Fibroblast of lung (primary cell): ENCODE results near the gene STXBP2.

ENCODE experiments used
- EZH2 ChIP-seq: IDR thresholded peaks from 2 replicates; pipeline ENCODE4 v1.5.1; 2012; ENCODE audit warnings: low read length, control low read depth, mild to moderate bottlenecking; ENCODE audit errors: missing control alignments
- TF ChIP-seq, protein P1 (sequence below), 2 donors: IDR thresholded peaks in 1 of 2; conservative IDR thresholded peaks in 1 of 2; 1 replicate in 1 of 2; 2 replicates in 1 of 2; pipeline ENCODE4 v1.5.1; 2011 to 2012; ENCODE audit warnings: low read length in 2 of 2, control low read depth in 1 of 2, inconsistent platforms in 1 of 2, low read depth in 1 of 2, mild to moderate bottlenecking in 1 of 2

DNA sequence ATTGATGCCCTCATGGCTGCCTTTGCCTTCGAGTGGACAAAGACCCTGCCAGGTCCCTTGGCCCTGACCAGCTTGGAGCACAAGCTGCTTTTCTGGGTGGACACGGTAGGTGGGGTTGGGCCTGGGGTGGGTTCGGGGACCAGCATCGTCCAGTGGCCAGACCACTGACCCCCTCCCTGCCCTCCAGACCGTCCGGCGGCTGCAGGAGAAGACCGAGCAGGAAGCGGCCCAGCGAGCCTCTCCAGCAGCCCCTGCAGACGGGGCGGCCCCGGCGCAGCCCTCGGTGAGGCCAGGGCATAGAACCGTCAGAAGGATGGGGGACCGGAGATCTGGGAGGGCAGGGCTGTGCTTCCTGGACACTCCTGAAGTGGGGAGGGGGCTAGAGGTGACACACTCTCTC, 30.6 kb upstream of the STXBP2 start:
- TF ChIP-seq, protein P1, sequence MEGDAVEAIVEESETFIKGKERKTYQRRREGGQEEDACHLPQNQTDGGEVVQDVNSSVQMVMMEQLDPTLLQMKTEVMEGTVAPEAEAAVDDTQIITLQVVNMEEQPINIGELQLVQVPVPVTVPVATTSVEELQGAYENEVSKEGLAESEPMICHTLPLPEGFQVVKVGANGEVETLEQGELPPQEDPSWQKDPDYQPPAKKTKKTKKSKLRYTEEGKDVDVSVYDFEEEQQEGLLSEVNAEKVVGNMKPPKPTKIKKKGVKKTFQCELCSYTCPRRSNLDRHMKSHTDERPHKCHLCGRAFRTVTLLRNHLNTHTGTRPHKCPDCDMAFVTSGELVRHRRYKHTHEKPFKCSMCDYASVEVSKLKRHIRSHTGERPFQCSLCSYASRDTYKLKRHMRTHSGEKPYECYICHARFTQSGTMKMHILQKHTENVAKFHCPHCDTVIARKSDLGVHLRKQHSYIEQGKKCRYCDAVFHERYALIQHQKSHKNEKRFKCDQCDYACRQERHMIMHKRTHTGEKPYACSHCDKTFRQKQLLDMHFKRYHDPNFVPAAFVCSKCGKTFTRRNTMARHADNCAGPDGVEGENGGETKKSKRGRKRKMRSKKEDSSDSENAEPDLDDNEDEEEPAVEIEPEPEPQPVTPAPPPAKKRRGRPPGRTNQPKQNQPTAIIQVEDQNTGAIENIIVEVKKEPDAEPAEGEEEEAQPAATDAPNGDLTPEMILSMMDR (conservative IDR thresholded peaks at IDR 0.05 in 1 of 2, IDR thresholded peaks at IDR 0.05 in 1 of 2; ENCODE audit: low read depth in 1 of 2, low read length in 2 of 2) = no peak
- TF ChIP-seq EZH2 = no peak
